ENCODE measurements around the gene GCGR.

The GCGR gene

DNA sequence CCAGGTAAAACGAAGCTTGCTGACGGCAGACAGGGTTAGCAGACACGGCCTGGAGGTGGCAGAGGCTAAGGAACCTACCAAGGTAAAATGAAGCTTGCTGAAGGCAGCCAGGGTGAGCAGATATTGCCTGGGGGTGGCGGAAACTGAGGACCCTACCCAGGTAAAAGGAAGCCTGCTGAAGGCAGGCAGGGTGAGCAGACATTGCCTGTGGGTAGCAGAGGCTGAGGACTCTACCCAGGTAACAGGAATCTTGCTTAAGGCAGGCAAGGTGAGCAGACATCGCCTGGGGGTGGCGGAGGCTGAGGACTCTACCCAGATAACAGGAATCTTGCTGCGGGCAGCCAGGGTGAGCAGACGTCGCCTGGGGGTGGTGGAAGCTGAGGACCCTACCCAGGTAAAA, 2.6 kb upstream of the GCGR start:
- no peaks in the 10 kb centered on the region for H3K79me2 ChIP-seq (ENCODE audit: low read length)
- H3K9me3 ChIP-seq (ENCODE audit: insufficient read depth, low read length), result no peaks in the 10 kb centered on the region
- H3K9ac ChIP-seq (ENCODE audit: low read length), result no peak overlapping the region
- no peak overlapping the region for H3K4me3 ChIP-seq (ENCODE audit: low read length)
- H3K36me3 ChIP-seq (replicated peaks; ENCODE audit: low read depth, low read length), result no peaks in the 10 kb centered on the region
- no peaks in the 10 kb centered on the region for H4K20me1 ChIP-seq (ENCODE audit: insufficient read depth, low read length)
- no peak overlapping the region for H3K4me2 ChIP-seq (ENCODE audit: low read length)
- no peaks in the 10 kb centered on the region for H3K27me3 ChIP-seq (ENCODE audit: low read depth, low read length)
- no peak overlapping the region for H2AFZ ChIP-seq (ENCODE audit: low read depth, low read length)
- no peaks in the 10 kb centered on the region for H3K4me1 ChIP-seq (ENCODE audit: low read length)
- H3K27ac ChIP-seq (ENCODE audit: low read length), result no peak overlapping the region
- no peak for TF ChIP-seq EZH2phosphoT487 (IDR thresholded peaks at IDR 0.05; ENCODE audit: low read depth)
- TF ChIP-seq, protein P1, sequence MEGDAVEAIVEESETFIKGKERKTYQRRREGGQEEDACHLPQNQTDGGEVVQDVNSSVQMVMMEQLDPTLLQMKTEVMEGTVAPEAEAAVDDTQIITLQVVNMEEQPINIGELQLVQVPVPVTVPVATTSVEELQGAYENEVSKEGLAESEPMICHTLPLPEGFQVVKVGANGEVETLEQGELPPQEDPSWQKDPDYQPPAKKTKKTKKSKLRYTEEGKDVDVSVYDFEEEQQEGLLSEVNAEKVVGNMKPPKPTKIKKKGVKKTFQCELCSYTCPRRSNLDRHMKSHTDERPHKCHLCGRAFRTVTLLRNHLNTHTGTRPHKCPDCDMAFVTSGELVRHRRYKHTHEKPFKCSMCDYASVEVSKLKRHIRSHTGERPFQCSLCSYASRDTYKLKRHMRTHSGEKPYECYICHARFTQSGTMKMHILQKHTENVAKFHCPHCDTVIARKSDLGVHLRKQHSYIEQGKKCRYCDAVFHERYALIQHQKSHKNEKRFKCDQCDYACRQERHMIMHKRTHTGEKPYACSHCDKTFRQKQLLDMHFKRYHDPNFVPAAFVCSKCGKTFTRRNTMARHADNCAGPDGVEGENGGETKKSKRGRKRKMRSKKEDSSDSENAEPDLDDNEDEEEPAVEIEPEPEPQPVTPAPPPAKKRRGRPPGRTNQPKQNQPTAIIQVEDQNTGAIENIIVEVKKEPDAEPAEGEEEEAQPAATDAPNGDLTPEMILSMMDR (IDR thresholded peaks at IDR 0.05; ENCODE audit: low read depth, low read length), result no peak

DNA sequence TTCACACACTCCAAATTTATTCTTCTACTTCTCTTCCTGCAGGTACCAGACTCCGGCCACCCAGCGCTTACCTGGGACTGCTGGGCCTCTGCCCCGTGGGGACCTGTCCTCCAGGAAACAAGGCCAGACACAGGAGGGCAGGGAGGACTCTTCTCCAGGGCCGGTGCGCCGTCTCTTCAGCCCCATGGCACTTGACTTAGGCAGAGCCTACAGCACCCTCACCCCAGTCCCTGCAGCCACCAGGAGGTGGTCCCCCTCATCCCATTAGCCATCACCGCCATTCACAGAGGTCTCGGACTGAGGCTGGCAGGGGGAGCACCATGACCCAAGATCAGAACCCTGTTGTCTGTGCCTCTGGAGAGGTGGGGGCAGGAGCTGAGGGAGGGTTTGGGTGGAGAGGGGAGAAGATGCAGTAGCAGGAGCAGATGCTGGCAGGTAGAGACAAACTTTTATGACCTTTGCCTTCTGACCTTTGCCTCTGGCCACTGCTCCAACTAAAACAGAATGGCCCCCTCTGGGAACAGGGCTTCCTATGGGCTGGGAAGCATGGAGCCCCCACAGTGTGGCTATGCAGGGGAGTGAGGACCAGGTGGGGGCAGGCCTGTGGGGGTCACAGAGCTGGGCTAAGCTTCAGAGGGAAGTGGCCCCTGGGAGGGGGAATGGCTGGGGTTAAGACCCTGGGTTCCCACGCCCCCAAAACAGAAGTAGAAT, 1.7 kb upstream of the GCGR start:
- H3K9me3 ChIP-seq (ENCODE audit: insufficient read depth, low read length), result no peaks in the 10 kb centered on the region
- H3K27me3 ChIP-seq (ENCODE audit: low read depth, low read length), result no peaks in the 10 kb centered on the region
- no peak for TF ChIP-seq EZH2phosphoT487 (IDR thresholded peaks at IDR 0.05; ENCODE audit: low read depth)
- TF ChIP-seq, protein P1 (IDR thresholded peaks at IDR 0.05; ENCODE audit: low read depth, low read length), result no peak
- H3K79me2 ChIP-seq (ENCODE audit: low read length), result no peaks in the 10 kb centered on the region
- H3K36me3 ChIP-seq (replicated peaks; ENCODE audit: low read depth, low read length), result no peaks in the 10 kb centered on the region
- no peak overlapping the region for H2AFZ ChIP-seq (ENCODE audit: low read depth, low read length)
- H3K4me2 ChIP-seq (ENCODE audit: low read length), result no peak overlapping the region
- H4K20me1 ChIP-seq (ENCODE audit: insufficient read depth, low read length), result no peaks in the 10 kb centered on the region
- H3K4me1 ChIP-seq (ENCODE audit: low read length), result no peaks in the 10 kb centered on the region
- no peak overlapping the region for H3K27ac ChIP-seq (ENCODE audit: low read length)
- no peak overlapping the region for H3K4me3 ChIP-seq (ENCODE audit: low read length)
- no peak overlapping the region for H3K9ac ChIP-seq (ENCODE audit: low read length)

GRCh38 chr17:81802856-81803643, 900 bp upstream of the GCGR start:
- H3K9me3 ChIP-seq (ENCODE audit: insufficient read depth, low read length), result no peaks in the 10 kb centered on the region
- no peaks in the 10 kb centered on the region for H3K36me3 ChIP-seq (replicated peaks; ENCODE audit: low read depth, low read length)
- H3K4me1 ChIP-seq (ENCODE audit: low read length), result no peaks in the 10 kb centered on the region
- no peaks in the 10 kb centered on the region for H3K79me2 ChIP-seq (ENCODE audit: low read length)
- H3K9ac ChIP-seq (ENCODE audit: low read length), result no peak overlapping the region
- TF ChIP-seq, protein P1 (IDR thresholded peaks at IDR 0.05; ENCODE audit: low read depth, low read length), result no peak
- no peak for TF ChIP-seq EZH2phosphoT487 (IDR thresholded peaks at IDR 0.05; ENCODE audit: low read depth)
- H3K4me3 ChIP-seq (ENCODE audit: low read length), result no peak overlapping the region
- peaks cover 4% of the 10 kb centered on the region; the same call in 1 of the 2 replicates for H3K27me3 ChIP-seq (ENCODE audit: low read depth, low read length)
- no peaks in the 10 kb centered on the region for H4K20me1 ChIP-seq (ENCODE audit: insufficient read depth, low read length)
- H3K4me2 ChIP-seq (ENCODE audit: low read length), result no peak overlapping the region
- no peak overlapping the region for H3K27ac ChIP-seq (ENCODE audit: low read length)
- no peak overlapping the region for H2AFZ ChIP-seq (ENCODE audit: low read depth, low read length)
